Effector memory CD8-positive, alpha-beta T cell (primary cell): ENCODE measurements around the gene CACHD1.

Experiments used
- ATAC-seq: fragments of 150-1000 bp; cut with Tn5 transposase; replicated peaks from 2 replicates; pipeline ENCODE4 v1.10.0; 2021; ENCODE audit warnings: mild to moderate bottlenecking, moderate library complexity
- DNase-seq, 3 experiments: peaks; one replicate each; pipeline ENCODE4 v3.0.0; 2021
- H3K27ac Mint-ChIP-seq, 2 donors: one replicate each; pipeline ENCODE4 v1.8.0; 2022; ENCODE audit warnings: mild to moderate bottlenecking in 2 of 2, mixed read lengths in 2 of 2, moderate library complexity in 2 of 2
- H3K27me3 Mint-ChIP-seq, 2 donors: one replicate each; pipeline ENCODE4 v1.8.0; 2022; ENCODE audit warnings: mixed read lengths in 2 of 2
- H3K36me3 Mint-ChIP-seq: one replicate; pipeline ENCODE4 v1.8.0; 2022; ENCODE audit warnings: mild to moderate bottlenecking, moderate library complexity, mixed read lengths; ENCODE audit not compliant: insufficient read depth
- H3K4me1 Mint-ChIP-seq, 2 donors: one replicate each; pipeline ENCODE4 v1.8.0; 2022; ENCODE audit warnings: low read depth in 2 of 2, mixed read lengths in 2 of 2
- H3K4me3 Mint-ChIP-seq, 2 donors: one replicate each; pipeline ENCODE4 v1.8.0; 2022; ENCODE audit warnings: mild to moderate bottlenecking in 2 of 2, mixed read lengths in 2 of 2, moderate library complexity in 2 of 2
- H3K9me3 Mint-ChIP-seq, 2 donors: one replicate each; pipeline ENCODE4 v1.8.0; 2022; ENCODE audit warnings: mixed read lengths in 2 of 2

CACHD1 gene

DNA sequence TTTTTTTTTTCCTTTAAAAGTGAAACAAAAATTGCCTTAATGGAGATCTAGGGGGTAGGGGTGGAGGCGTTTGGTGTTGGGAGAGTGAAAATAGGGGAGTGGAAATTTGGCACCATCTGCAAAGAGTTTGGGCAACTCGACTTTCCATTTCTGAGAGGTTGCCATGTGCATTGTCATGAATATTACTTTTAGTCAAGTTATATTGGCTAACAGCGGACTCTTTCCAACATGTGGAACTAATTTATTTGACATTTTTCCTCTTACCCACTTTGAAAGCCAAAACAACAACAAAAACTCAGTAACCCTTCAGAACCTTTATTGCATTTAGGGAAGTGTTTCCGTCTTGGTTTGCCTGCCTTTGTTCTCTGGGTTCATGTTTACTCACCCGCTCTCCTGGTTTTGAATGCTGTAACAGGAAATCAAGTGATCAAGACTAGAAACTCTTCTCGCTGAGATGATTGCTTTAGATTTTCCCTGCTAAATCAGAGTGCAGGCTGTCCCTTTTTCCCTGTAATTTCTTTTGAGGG lies 70.4 kb downstream of the CACHD1 start:
- H3K27ac Mint-ChIP-seq: no peak overlapping the region
- no peaks in the 10 kb centered on the region for H3K36me3 Mint-ChIP-seq
- H3K27me3 Mint-ChIP-seq: peaks cover 23 to 29% of the 10 kb centered on the region in 2 donors
- ATAC-seq (no peak), DNase-seq (no peak)
- no peak overlapping the region for H3K4me3 Mint-ChIP-seq
- H3K9me3 Mint-ChIP-seq: peaks cover 0 to 1% of the 10 kb centered on the region in 2 donors
- H3K4me1 Mint-ChIP-seq: peaks cover 0 to 3% of the 10 kb centered on the region in 2 donors

DNA sequence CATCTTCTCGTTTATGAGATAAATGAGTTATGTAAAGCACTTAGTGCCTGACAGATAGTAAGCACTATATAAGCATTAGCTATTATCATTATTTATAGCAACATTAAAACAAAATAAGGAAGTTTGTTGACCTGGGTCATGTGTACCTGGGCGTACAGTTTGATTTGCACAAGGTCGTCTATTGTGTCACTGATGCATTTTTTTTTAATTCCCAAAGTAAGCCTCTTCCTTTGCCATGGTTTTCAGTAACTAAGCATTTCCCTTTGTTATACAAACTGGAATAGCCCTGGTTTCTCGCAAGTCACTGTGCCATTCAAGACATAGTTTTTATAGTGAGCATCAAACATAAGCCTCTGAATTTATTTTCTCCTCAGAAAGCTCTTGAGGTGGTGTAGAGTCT lies 72.2 kb downstream of the CACHD1 start:
- peaks cover 0 to 1% of the 10 kb centered on the region in 2 donors for H3K9me3 Mint-ChIP-seq
- H3K36me3 Mint-ChIP-seq: no peaks in the 10 kb centered on the region
- H3K4me1 Mint-ChIP-seq: peaks cover 0 to 3% of the 10 kb centered on the region in 2 donors
- no peak for ATAC-seq
- no peak overlapping the region for H3K27ac Mint-ChIP-seq
- no peak overlapping the region for H3K4me3 Mint-ChIP-seq
- H3K27me3 Mint-ChIP-seq: peaks cover 7 to 20% of the 10 kb centered on the region in 2 donors
- DNase-seq: no peak

DNA sequence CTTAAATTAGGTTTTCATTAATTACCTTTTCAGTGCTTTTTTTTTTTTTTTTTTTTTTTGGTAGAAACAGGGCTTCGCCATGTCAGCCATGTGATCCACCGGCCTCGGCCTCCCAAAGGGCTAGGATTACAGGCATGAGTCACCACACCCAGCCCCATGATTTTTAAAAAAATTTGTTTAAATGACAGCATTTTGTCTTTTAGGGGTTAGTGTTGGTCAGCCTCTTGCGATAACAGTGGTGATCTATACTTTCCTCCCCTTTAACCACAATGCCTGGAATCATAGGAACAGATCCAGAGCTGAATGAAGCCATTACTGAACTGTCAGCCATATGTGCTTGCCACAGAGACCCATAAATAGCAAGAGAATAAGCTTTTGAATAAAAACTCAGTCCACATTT lies 73.9 kb downstream of the CACHD1 start:
- Mint-ChIP-seq H3K9me3 (peaks cover 0 to 1% of the 10 kb centered on the region in 2 donors), H3K27ac (no peak overlapping the region), H3K27me3 (peaks cover 6 to 20% of the 10 kb centered on the region in 2 donors), H3K36me3 (no peaks in the 10 kb centered on the region), H3K4me1 (peaks cover 0 to 3% of the 10 kb centered on the region in 2 donors), H3K4me3 (no peak overlapping the region)
- ATAC-seq: no peak
- DNase-seq: no peak

DNA sequence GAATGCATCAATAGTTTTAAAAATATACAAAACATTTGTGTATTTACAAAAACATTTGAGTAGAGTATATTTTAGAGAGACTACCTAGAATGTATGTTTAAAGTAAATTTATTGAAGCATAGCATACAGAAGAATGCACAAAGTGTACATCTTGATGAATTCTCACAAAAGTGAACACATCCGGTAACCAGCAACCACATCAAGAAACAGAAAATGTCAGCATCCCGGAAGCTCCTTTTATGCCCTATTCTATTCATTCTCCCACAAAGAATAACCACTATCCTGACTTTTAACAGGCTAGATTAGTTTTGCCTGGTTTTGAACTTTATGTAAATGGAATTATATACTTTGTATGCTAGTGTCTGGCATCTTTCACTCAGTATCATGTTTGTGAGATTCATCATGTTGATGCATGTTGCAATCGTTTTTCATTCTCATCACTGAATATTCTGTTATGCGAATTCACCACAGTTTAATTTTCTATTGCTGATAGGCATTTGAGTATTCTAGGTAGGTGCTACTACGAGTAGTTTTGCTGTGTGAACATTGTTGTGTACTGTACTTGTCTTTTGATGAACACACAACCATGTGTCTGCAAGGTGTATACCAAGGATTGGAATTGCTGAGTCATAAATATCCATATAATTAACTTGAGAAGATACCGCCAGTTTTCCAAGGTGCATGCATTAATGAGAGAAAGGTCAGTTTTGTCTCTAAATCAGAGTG lies 75.4 kb downstream of the CACHD1 start:
- Mint-ChIP-seq H3K9me3 (peaks cover 0 to 1% of the 10 kb centered on the region in 2 donors), H3K4me1 (peaks cover 0 to 3% of the 10 kb centered on the region in 2 donors), H3K27ac (no peak overlapping the region), H3K27me3 (peaks cover 15 to 21% of the 10 kb centered on the region in 2 donors), H3K36me3 (no peaks in the 10 kb centered on the region), H3K4me3 (no peak overlapping the region)
- DNase-seq (no peak), ATAC-seq (no peak)

DNA sequence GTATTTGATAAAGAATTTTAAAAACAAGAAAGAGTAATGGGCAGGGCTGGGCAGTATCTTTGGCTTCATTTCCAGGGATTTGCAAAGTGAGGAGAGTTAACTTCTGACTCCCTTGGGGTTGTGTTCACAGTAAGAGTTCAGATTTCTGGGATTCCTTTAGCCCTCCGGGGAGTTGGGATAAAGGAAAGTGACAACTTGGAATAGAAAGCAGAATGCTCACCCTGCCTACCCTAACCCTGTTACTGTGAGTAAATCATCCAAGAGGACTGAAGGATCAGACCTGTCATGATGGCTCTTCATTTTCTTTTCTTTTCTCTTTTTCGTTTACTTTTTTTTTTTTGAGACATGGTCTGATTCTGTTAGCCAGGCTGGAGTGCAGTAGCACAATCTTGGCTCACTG lies 76.1 kb downstream of the CACHD1 start:
- DNase-seq (no peak), ATAC-seq (no peak)
- Mint-ChIP-seq H3K27me3 (peaks cover 10 to 25% of the 10 kb centered on the region in 2 donors), H3K9me3 (no peaks in the 10 kb centered on the region), H3K36me3 (no peaks in the 10 kb centered on the region), H3K4me3 (no peak overlapping the region), H3K27ac (no peak overlapping the region), H3K4me1 (no peaks in the 10 kb centered on the region)

DNA sequence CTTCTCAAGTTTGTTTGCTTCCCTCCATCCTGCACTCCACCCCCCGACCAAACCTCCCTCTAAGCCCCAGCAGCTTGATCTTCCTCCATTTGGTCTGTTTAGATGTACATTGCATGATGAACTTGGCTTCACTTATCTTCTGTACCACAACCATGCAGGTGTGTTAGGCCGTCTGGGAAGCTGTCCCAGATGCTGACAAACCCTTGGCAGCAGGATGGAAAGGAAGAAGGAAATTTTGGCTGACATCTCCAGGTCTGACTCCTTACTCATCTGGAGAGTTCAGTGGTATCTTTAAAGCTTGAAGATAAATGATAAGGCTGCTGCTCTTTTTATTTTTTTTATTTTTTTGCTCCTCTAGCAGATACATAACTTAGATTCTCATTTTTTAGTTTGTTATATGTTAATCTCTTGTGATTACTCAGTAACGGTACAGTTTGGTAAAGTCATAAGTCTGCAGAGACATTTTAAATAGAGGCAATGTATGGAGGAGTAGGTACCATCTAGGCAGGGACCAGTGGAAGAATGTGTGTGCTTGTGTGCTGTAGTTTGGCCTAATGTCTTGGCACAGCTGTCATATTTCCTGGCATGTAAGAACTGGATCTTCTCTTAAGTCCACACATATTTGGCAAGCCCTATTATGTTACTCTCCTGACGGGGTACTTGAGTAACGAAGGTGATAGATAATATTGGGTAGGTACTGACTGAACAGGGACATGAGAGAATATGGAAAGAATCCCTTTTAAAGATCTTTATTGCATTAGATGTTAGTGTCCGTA lies 79.7 kb downstream of the CACHD1 start:
- no peak for DNase-seq
- Mint-ChIP-seq H3K27ac (no peak overlapping the region), H3K4me3 (no peak overlapping the region), H3K36me3 (no peaks in the 10 kb centered on the region), H3K27me3 (peaks cover 32 to 35% of the 10 kb centered on the region in 2 donors), H3K4me1 (no peaks in the 10 kb centered on the region), H3K9me3 (no peaks in the 10 kb centered on the region)
- no peak for ATAC-seq

DNA sequence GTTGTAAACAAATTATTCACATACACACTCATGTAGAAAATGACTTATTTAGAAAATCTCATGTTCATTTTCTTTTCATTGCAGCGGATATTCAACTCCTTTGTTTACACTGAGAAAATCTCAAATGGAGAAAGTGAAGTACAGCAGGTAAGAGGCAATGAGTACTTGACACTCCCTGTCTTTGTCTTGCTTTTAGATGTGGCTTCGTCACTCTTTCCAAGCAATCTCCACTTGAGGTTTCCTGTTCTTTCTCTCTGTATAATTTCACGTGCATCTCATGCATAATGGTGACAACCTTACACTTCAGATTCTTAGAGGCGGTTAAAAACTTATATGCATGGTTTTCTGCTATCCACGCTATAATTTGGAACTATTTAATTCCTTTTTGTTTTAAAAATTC lies 80.6 kb downstream of the CACHD1 start:
- no peaks in the 10 kb centered on the region for H3K36me3 Mint-ChIP-seq
- peaks cover 36 to 43% of the 10 kb centered on the region in 2 donors for H3K27me3 Mint-ChIP-seq
- H3K9me3 Mint-ChIP-seq: no peaks in the 10 kb centered on the region
- DNase-seq: no peak
- no peak overlapping the region for H3K4me3 Mint-ChIP-seq
- no peak overlapping the region for H3K27ac Mint-ChIP-seq
- no peaks in the 10 kb centered on the region for H3K4me1 Mint-ChIP-seq
- ATAC-seq: no peak

DNA sequence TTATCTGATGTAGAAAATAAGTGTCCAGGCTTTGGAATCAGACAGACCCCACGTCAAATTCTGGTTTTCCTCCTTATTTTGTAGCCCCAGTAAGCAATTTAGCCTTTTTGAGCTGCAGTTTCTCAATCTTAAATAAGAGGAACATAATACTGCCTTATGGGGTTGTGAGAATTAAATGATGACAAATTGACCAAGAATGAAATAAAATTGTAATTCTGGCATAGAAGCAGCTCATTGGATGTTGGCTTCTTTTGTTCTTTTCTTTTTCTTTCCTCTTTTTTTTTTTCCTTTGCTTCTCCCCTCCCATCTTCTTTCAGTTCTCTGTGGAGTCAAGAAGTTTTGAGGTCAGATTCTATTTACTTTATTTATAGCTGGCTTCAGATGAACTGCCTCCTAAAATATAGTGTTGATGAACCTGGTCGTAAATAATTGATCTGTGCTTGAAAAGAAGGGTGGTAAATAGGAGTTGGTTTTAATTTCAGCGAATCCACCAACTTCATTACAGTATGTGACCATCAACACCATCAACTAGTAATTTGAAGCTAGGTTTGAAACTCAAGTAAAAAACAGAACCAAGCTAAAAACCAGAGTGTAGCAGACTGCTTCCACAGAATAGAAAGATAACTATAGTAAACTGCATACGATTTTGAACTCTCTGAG lies 81.1 kb downstream of the CACHD1 start:
- peaks cover 41 to 49% of the 10 kb centered on the region in 2 donors for H3K27me3 Mint-ChIP-seq
- H3K4me3 Mint-ChIP-seq: no peak overlapping the region
- no peak for ATAC-seq
- no peaks in the 10 kb centered on the region for H3K4me1 Mint-ChIP-seq
- no peaks in the 10 kb centered on the region for H3K9me3 Mint-ChIP-seq
- H3K27ac Mint-ChIP-seq: no peak overlapping the region
- DNase-seq: no peak
- no peaks in the 10 kb centered on the region for H3K36me3 Mint-ChIP-seq

DNA sequence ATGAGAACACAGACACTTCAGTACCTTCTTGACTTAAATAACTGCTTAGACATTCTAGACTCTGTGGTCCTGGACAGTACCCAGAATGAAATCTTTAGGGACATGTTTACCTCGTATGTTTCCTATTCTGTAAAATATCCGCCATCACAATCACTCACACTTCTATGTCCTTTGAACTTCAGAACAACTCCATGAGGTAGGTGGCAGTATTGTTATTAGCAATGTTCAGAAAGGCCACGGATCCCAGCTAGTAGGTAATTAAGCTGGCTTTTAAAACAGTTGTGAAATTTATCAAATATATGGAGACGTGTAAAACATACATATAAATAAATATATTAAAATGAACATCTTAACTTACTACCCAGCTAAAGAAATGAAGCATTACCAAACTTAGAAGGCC lies 83.4 kb downstream of the CACHD1 start:
- no peaks in the 10 kb centered on the region for H3K36me3 Mint-ChIP-seq
- ATAC-seq (no peak), DNase-seq (no peak)
- peaks cover 0 to 4% of the 10 kb centered on the region in 2 donors for H3K9me3 Mint-ChIP-seq
- no peaks in the 10 kb centered on the region for H3K4me1 Mint-ChIP-seq
- H3K27me3 Mint-ChIP-seq: peaks cover 55 to 57% of the 10 kb centered on the region in 2 donors
- H3K27ac Mint-ChIP-seq: no peak overlapping the region
- no peak overlapping the region for H3K4me3 Mint-ChIP-seq

DNA sequence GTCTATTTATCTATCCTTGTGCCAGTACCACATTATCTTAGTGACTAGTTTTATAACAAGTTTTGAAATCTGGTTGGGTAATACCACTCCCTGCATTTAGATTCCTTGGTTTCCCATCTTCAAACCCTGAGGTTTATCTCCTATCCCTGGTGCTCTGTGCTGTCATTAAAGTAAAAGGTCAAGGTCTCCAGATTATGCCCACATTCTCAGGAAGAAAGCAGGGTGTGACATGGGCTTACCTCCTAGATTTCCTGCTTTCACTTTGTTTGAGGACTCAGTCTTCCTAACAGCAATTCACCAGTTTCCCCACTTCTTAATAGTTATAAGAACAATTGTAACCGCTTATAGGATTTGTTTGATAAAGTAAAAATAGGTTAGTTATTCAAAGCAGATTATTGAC lies 86.0 kb downstream of the CACHD1 start:
- no peak overlapping the region for H3K27ac Mint-ChIP-seq
- no peaks in the 10 kb centered on the region for H3K36me3 Mint-ChIP-seq
- H3K27me3 Mint-ChIP-seq: peaks cover 50 to 53% of the 10 kb centered on the region in 2 donors
- no peaks in the 10 kb centered on the region for H3K4me1 Mint-ChIP-seq
- H3K9me3 Mint-ChIP-seq: peaks cover 0 to 7% of the 10 kb centered on the region in 2 donors
- ATAC-seq (no peak), DNase-seq (no peak)
- H3K4me3 Mint-ChIP-seq: no peak overlapping the region

DNA sequence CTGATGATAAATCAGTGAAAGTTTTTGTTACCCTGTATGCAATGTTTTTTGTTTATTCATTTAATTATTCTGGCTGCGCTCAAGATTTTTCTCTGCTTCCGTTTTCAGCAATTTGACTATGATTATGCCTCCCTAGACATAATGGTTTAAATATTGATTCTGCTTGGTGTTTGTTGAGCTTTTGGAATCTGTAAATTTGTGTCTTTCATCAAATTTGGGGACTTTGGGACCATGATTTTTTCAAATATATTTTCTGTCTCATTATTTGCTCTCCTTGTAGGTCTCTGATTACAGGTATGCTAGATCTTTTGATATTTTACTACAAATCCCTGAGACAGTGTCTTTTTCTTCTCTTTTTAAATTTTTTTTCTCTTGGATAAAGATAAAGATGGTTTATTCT lies 92.1 kb downstream of the CACHD1 start:
- ATAC-seq (no peak), DNase-seq (no peak)
- Mint-ChIP-seq H3K27ac (no peak overlapping the region), H3K4me1 (no peaks in the 10 kb centered on the region), H3K27me3 (peaks cover 27 to 47% of the 10 kb centered on the region in 2 donors), H3K36me3 (no peaks in the 10 kb centered on the region), H3K9me3 (peaks cover 0 to 7% of the 10 kb centered on the region in 2 donors), H3K4me3 (no peak overlapping the region)

DNA sequence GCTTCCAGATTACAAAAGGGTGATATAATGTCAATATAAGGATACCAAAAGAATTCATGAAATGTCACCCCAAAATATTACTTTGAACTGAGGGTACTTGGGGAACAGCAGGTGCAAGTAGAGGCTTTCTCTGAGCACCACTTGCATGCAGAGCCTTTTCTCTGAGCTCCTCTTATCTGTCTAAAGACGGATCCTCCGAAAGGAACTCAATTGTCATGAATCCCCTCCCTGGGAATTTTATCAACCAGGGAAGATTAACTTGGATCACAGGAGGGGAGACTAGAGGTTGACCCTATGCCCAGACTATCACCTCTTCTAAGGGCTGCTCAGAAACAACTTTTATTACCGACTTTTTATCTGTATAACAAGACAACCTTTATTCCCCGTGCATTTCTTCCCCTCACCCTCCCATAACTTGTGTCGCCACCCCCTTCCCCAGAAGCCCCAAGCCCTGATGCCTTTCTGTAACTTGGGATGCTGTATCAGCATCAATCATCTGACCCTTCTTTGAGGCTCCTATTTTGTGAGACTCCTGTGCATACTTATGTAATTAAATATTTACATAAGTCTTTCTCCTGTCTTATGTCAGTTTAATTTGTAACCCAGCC lies 94.1 kb downstream of the CACHD1 start:
- Mint-ChIP-seq H3K4me1 (no peaks in the 10 kb centered on the region), H3K4me3 (no peak overlapping the region), H3K27me3 (peaks cover 18 to 46% of the 10 kb centered on the region in 2 donors), H3K9me3 (no peaks in the 10 kb centered on the region), H3K36me3 (no peaks in the 10 kb centered on the region), H3K27ac (no peak overlapping the region)
- DNase-seq (no peak), ATAC-seq (no peak)

DNA sequence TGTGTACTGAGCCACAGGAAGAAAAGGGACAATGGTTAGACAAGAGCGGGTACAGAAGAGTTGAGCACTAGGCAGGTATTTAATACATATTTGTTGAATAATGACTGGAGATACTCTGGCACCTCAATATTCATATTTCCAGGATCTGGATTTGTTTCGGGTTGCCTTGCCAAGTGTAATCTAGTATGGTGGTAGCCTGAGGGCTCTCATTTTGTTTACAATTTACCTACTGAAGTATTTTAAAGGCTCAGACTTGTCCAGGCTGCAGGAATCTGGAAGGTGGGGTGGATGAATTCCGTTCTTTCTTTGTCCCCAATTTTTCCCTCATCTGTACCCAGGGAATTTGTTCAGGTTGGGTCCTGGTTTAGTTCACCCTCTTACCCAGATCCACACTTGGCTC lies 95.0 kb downstream of the CACHD1 start:
- ATAC-seq: no peak
- Mint-ChIP-seq H3K36me3 (no peaks in the 10 kb centered on the region), H3K4me3 (no peak overlapping the region), H3K9me3 (no peaks in the 10 kb centered on the region), H3K4me1 (no peaks in the 10 kb centered on the region), H3K27me3 (peaks cover 25 to 52% of the 10 kb centered on the region in 2 donors), H3K27ac (no peak overlapping the region)
- no peak for DNase-seq
